OCI-LY7 (cell line): ENCODE data around the gene CLCNKB.

Source experiments
- CTCF ChIP-seq: fragments of 200-600 bp; sonication (generic); conservative IDR thresholded peaks from 2 replicates; pipeline ENCODE4 v1.5.1; 2014; ENCODE audit warnings: mild to moderate bottlenecking, antibody characterized with exemption, low read length, moderate library complexity, mixed read lengths
- EZH2phosphoT487 ChIP-seq: fragments of 200-600 bp; sonication (generic); IDR thresholded peaks from 2 replicates; pipeline ENCODE4 v1.6.1; 2018; ENCODE audit warnings: low read depth, borderline replicate concordance, mild to moderate bottlenecking, mixed run types, antibody characterized with exemption, low read length, moderate library complexity, mixed read lengths

GRCh38 chr1:16048573-16049189 is 5.1 kb downstream of the CLCNKB start:
- TF ChIP-seq CTCF, result 0 out of 2 replicates have a peak, but pooled peaks have one; percentile 22
- TF ChIP-seq EZH2phosphoT487, result no peak
